CD14-positive monocyte (primary cell): ENCODE results near the gene IL10RB. TPM values are rescaled to one million over a fixed set of nuclear protein-coding genes. Genes with fewer than 3 reads are reported as not detected.

Source experiments
- DNase-seq, 3 donors: peaks; one replicate each; pipeline ENCODE4 v3.0.0-alpha.2; 2011 to 2022
- H2AFZ ChIP-seq: 2 replicates; pipeline ENCODE4 v1.6.0; 2012; ENCODE audit warnings: mild to moderate bottlenecking, low read depth, low read length, inconsistent platforms; ENCODE audit not compliant: insufficient read depth, poor library complexity, severe bottlenecking
- H3K27ac ChIP-seq, 2 donors: 1 replicate in 1 of 2; 2 replicates in 1 of 2; pipeline ENCODE4 v1.5.1; 2012 to 2013; ENCODE audit warnings: low read length in 2 of 2, control low read depth in 1 of 2, inconsistent platforms in 1 of 2, low read depth in 1 of 2, mild to moderate bottlenecking in 1 of 2
- H3K27me3 ChIP-seq, 2 donors: one replicate each; pipeline versions ENCODE4 v1.6.0 to v1.6.1; 2011 to 2013; ENCODE audit warnings: low read length in 2 of 2; ENCODE audit not compliant: control insufficient read depth in 2 of 2, insufficient read depth in 2 of 2
- H3K36me3 ChIP-seq, 2 donors: replicated peaks in 1 of 2; 1 replicate in 1 of 2; 2 replicates in 1 of 2; pipeline versions ENCODE4 v1.5.1 to v1.6.1; 2012 to 2013; ENCODE audit warnings: low read length in 2 of 2, control low read depth in 1 of 2, inconsistent platforms in 1 of 2, mild to moderate bottlenecking in 1 of 2; ENCODE audit not compliant: insufficient read depth in 2 of 2, control insufficient read depth in 1 of 2
- H3K4me1 ChIP-seq, 2 donors: 1 replicate in 1 of 2; 2 replicates in 1 of 2; pipeline versions ENCODE4 v1.5.1 to v1.6.1; 2012 to 2013; ENCODE audit warnings: low read length in 2 of 2, control low read depth in 1 of 2, inconsistent platforms in 1 of 2, mild to moderate bottlenecking in 1 of 2, moderate library complexity in 1 of 2; ENCODE audit not compliant: insufficient read depth in 2 of 2, control insufficient read depth in 1 of 2
- H3K4me2 ChIP-seq: replicated peaks from 2 replicates; pipeline ENCODE3; 2012; ENCODE audit warnings: low read length, moderate library complexity, mild to moderate bottlenecking; ENCODE audit not compliant: poor library complexity, severe bottlenecking; ENCODE audit errors: extremely low read depth
- H3K4me3 ChIP-seq, 3 experiments: fragments of 200-600 bp in 1 of 3; sonication (generic) in 1 of 3; replicated peaks in 1 of 3; 1 replicate in 2 of 3; 2 replicates in 1 of 3; pipeline ENCODE4 v1.5.1; 2011 to 2013; ENCODE audit warnings: low read length in 3 of 3, mild to moderate bottlenecking in 3 of 3, control low read depth in 2 of 3, low read depth in 2 of 3, inconsistent platforms in 1 of 3, moderate library complexity in 1 of 3
- H3K79me2 ChIP-seq: 2 replicates; pipeline ENCODE4 v1.6.0; 2012; ENCODE audit warnings: mild to moderate bottlenecking, control low read depth, inconsistent platforms, low read length, moderate library complexity; ENCODE audit not compliant: insufficient read depth
- H3K9ac ChIP-seq: 2 replicates; pipeline ENCODE4 v1.6.0; 2017; ENCODE audit warnings: low read length, mild to moderate bottlenecking; ENCODE audit not compliant: insufficient read depth, poor library complexity, severe bottlenecking
- H3K9me3 ChIP-seq, 2 donors: replicated peaks in 1 of 2; 1 replicate in 1 of 2; 2 replicates in 1 of 2; pipeline versions ENCODE4 v1.5.1 to v1.6.1; 2012 to 2013; ENCODE audit warnings: low read length in 2 of 2, control low read depth in 1 of 2; ENCODE audit not compliant: control insufficient read depth in 1 of 2, insufficient read depth in 1 of 2
- H4K20me1 ChIP-seq: 2 replicates; pipeline ENCODE4 v1.6.0; 2012; ENCODE audit warnings: mild to moderate bottlenecking, low read length, control low read depth, moderate library complexity; ENCODE audit not compliant: insufficient read depth
- H3K27ac Mint-ChIP-seq, 7 donors: one replicate each; pipeline ENCODE4 v1.8.0; 2020; ENCODE audit warnings: mild to moderate bottlenecking in 7 of 7, mixed read lengths in 7 of 7, moderate library complexity in 6 of 7, inconsistent platforms in 2 of 7
- H3K27me3 Mint-ChIP-seq, 3 donors: one replicate each; pipeline ENCODE4 v1.8.0; 2021 to 2022; ENCODE audit warnings: low read depth in 3 of 3, mild to moderate bottlenecking in 3 of 3, mixed read lengths in 3 of 3, moderate library complexity in 3 of 3, inconsistent platforms in 1 of 3
- H3K36me3 Mint-ChIP-seq, 2 donors: one replicate each; pipeline ENCODE4 v1.8.0; 2020; ENCODE audit warnings: mixed read lengths in 2 of 2, inconsistent platforms in 1 of 2, mild to moderate bottlenecking in 1 of 2
- H3K4me1 Mint-ChIP-seq: one replicate; pipeline ENCODE4 v1.8.0; 2020; ENCODE audit warnings: mild to moderate bottlenecking, mixed read lengths
- H3K4me3 Mint-ChIP-seq, 2 donors: one replicate each; pipeline ENCODE4 v1.8.0; 2020; ENCODE audit warnings: mild to moderate bottlenecking in 2 of 2, mixed read lengths in 2 of 2, moderate library complexity in 1 of 2
- H3K9me3 Mint-ChIP-seq, 7 donors: one replicate each; pipeline ENCODE4 v1.8.0; 2020 to 2022; ENCODE audit warnings: mixed read lengths in 7 of 7, mild to moderate bottlenecking in 6 of 7, moderate library complexity in 6 of 7, inconsistent platforms in 2 of 7
- CTCF ChIP-seq: fragments of 200-600 bp; IDR thresholded peaks from one replicate; pipeline ENCODE4 v1.8.0; 2022; ENCODE audit warnings: antibody characterized with exemption, mild to moderate bottlenecking
- WGBS: methylation state at CpG from one replicate; pipeline ENCODE4 v1.1.5; 2013; ENCODE audit warnings: missing lambda C conversion rate; ENCODE audit not compliant: insufficient coverage; 5-methylcytosine and 5-hydroxymethylcytosine counted together
- intact Hi-C, 2 donors: fragments of 100-400 bp; cut with micrococcal nuclease; formaldehyde crosslinking; loops; one replicate each; pipeline versions ENCODE4 v1.15.0 to v1.15.1; 2023
- polyA plus RNA-seq, 3 donors: library from polyadenylated mRNA; depleted of rRNA in 1 of 3; unstranded in 2 of 3; stranded (reverse) in 1 of 3; fragments of 300-500 nt in 2 of 3; fragments of >200 nt in 1 of 3; fragmentation: Illumina TruSeq in 2 of 3; gene quantifications; 1 replicate in 2 of 3; 2 replicates in 1 of 3; pipeline ENCODE4 v1.2.3, GENCODE V29; 2012 to 2021

IL10RB gene
- polyA plus RNA-seq, 3 donors = 79.0 to 225 (median 212) TPM

- peaks cover 98% of the 10 kb centered on the region for H3K79me2 ChIP-seq
- H3K27ac ChIP-seq = peak overlapping the region in 1 of 2 donors; percentile 67
- TF ChIP-seq CTCF = no peak
- H3K4me3 ChIP-seq = no peak overlapping the region
- Mint-ChIP-seq H3K9me3 (no peaks in the 10 kb centered on the region), H3K27ac (peak overlapping the region; percentile 40 to 91 (median 56)), H3K27me3 (peaks cover 0 to 2% (median 0%) of the 10 kb centered on the region in 3 donors), H3K4me3 (no peak overlapping the region), H3K4me1 (peaks cover 63% of the 10 kb centered on the region), H3K36me3 (peaks cover 54 to 57% of the 10 kb centered on the region in 2 donors)
- WGBS = 85% methylated on average over 2 of the region's 3 CpGs
- H4K20me1 ChIP-seq = peaks cover 80% of the 10 kb centered on the region
- H3K4me2 ChIP-seq = no peak overlapping the region
- no peak overlapping the region for H2AFZ ChIP-seq
- no peak overlapping the region for H3K9ac ChIP-seq
- peaks cover 12 to 36% of the 10 kb centered on the region in 2 donors for H3K36me3 ChIP-seq
- intact Hi-C loops = no loop called here
- DNase-seq = no peak
- no peaks in the 10 kb centered on the region for H3K9me3 ChIP-seq
- H3K4me1 ChIP-seq = peaks cover 52 to 74% of the 10 kb centered on the region in 2 donors
- H3K27me3 ChIP-seq = no peaks in the 10 kb centered on the region
These were observed 28.7 kb upstream of the IL10RB start for GRCh38 chr21:33237486-33237885.

GRCh38 chr21:33238146-33238545 lies 28.0 kb upstream of the IL10RB start:
- peak overlapping the region; percentile 19 for H3K9ac ChIP-seq
- H3K4me1 Mint-ChIP-seq = peaks cover 58% of the 10 kb centered on the region

More at GRCh38 chr21:33238146-33238545, 28.0 kb upstream of the IL10RB start:
- Mint-ChIP-seq H3K4me3 (no peak overlapping the region), H3K9me3 (no peaks in the 10 kb centered on the region), H3K27me3 (peaks cover 0 to 3% (median 2%) of the 10 kb centered on the region in 3 donors), H3K27ac (peak overlapping the region; percentile 42 to 91 (median 75)), H3K36me3 (peaks cover 53 to 54% of the 10 kb centered on the region in 2 donors)
- H3K79me2 ChIP-seq = peaks cover 97% of the 10 kb centered on the region
- H3K9me3 ChIP-seq = no peaks in the 10 kb centered on the region
- intact Hi-C loops = no loop called here
- 66% methylated on average over 2 of the region's 4 CpGs for WGBS
- peak overlapping the region in 1 of 2 donors; percentile 67 for H3K27ac ChIP-seq
- H3K36me3 ChIP-seq = peaks cover 12 to 41% of the 10 kb centered on the region in 2 donors
- H4K20me1 ChIP-seq = peaks cover 80% of the 10 kb centered on the region
- H3K4me3 ChIP-seq = no peak overlapping the region
- no peak for TF ChIP-seq CTCF
- no peak overlapping the region for H2AFZ ChIP-seq
- DNase-seq = peak in 1 of 3 donors; percentile 22
- H3K4me1 ChIP-seq = peaks cover 48 to 71% of the 10 kb centered on the region in 2 donors
- H3K27me3 ChIP-seq = no peaks in the 10 kb centered on the region
- H3K4me2 ChIP-seq = no peak overlapping the region
